ENCODE data around the gene MIA2. TPM values are rescaled to one million over a fixed set of nuclear protein-coding genes. Genes with fewer than 3 reads are reported as not detected.
"Not testable (repeated sequence)": the region's sequence is repeated elsewhere in the genome, so short reads cannot be mapped to it uniquely, and the experiment has no call there.

The MIA2 gene
- total and polyA plus RNA-seq, 4 donors, result 24.9 to 32.2 (median 28.3) TPM

DNA sequence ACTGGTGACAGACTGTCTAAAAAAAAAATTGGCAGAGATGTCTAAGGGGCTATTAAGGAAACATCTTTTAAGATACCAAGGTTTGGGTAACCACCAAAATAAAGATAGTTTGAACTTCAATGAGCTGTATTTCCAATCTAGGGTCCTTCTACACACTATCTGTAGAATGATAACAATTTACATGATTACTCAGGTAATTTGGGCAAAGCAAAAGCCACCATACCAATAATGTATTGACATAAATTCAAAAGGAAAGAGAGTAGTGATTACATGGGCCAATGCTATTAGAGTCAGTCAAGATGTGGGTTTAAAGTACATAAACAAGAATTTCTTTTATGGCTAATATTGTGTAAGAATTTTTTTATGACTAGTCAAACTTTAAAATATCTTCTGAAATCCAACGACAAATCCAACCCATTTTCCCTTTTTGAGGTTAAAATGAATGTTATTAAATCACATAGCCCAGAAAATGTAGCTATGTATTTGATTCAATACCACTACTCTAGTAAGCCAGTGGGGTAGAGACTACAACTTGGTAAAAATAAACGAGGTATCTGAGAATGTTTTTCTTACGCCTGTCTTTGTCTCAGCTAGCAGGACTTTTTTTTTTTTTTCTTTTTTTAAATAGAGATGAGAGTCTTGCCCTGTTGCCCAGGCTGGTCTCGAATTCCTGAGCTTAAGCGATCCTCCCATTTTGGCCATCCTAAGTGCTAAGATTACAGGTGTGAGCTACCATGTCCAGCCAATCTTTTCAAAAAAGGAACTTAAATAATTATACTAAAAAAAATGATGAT, 48.3 kb upstream of the MIA2 start:
- DNase-seq (no peak), ATAC-seq (ENCODE audit: insufficient read depth, low FRiP score) (no peak)
- Histone ChIP-seq H3K9me3 (ENCODE audit: control insufficient read depth in 4 of 4, insufficient read depth in 3 of 4, low read length in 3 of 4) (no peaks in the 10 kb centered on the region), H3K36me3 (ENCODE audit: control insufficient read depth in 4 of 4, insufficient read depth in 4 of 4, low read length in 4 of 4) (peaks cover 13 to 26% (median 21%) of the 10 kb centered on the region in 4 donors), H3K9ac (ENCODE audit: insufficient read depth in 1 of 2, low read length in 2 of 2) (no peak overlapping the region), H3K27me3 (ENCODE audit: control insufficient read depth in 3 of 3, insufficient read depth in 3 of 3, low read length in 2 of 3) (no peaks in the 10 kb centered on the region), H3K4me3 (no peak overlapping the region), H3K4me1 (ENCODE audit: control insufficient read depth in 5 of 5, insufficient read depth in 5 of 5, low read length in 5 of 5) (peaks cover 0 to 4% (median 0%) of the 10 kb centered on the region in 5 donors), H3K27ac (ENCODE audit: low read depth in 1 of 2, low read length in 1 of 2) (no peak overlapping the region)
- TF ChIP-seq, protein P1, sequence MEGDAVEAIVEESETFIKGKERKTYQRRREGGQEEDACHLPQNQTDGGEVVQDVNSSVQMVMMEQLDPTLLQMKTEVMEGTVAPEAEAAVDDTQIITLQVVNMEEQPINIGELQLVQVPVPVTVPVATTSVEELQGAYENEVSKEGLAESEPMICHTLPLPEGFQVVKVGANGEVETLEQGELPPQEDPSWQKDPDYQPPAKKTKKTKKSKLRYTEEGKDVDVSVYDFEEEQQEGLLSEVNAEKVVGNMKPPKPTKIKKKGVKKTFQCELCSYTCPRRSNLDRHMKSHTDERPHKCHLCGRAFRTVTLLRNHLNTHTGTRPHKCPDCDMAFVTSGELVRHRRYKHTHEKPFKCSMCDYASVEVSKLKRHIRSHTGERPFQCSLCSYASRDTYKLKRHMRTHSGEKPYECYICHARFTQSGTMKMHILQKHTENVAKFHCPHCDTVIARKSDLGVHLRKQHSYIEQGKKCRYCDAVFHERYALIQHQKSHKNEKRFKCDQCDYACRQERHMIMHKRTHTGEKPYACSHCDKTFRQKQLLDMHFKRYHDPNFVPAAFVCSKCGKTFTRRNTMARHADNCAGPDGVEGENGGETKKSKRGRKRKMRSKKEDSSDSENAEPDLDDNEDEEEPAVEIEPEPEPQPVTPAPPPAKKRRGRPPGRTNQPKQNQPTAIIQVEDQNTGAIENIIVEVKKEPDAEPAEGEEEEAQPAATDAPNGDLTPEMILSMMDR (IDR thresholded peaks at IDR 0.05; ENCODE audit: control extremely low read depth, extremely low read depth), result no peak
- WGBS, 2 donors, result 95 to 96% methylated on average over 5 of the region's 5 CpGs

DNA sequence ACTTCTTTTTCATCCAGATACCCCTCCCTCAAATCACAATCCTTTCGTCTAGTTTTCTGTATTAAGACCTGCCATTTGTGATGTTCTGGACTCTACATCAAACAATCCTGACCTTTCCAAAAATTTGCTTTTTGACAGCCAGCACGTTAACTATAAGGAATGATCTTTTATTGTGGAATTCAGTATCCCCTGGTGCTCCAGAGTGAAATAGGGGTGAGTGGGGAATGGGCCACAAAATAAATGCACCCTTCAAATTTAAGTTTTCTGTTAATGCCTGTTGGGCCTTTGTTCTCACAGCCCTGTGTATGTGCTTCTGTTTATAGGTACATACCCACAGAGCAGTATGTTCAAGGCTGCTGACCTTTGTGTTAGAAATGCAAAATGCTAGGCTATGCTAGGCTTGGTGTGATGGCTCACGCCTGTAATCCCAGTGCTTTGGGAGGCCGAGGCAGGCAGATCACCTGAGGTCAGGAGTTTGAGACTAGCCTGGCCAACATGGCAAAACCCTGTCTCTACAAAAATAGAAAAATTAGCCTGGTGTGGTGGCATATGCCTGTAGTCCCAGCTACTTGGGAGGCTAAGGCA, 46.7 kb upstream of the MIA2 start:
- WGBS, 2 donors, result 91 to 94% methylated on average over 4 of the region's 4 CpGs
- H3K4me3 ChIP-seq, result no peak overlapping the region
- no peak overlapping the region for H3K9ac ChIP-seq (ENCODE audit: insufficient read depth in 1 of 2, low read length in 2 of 2)
- no peaks in the 10 kb centered on the region for H3K4me1 ChIP-seq (ENCODE audit: control insufficient read depth in 5 of 5, insufficient read depth in 5 of 5, low read length in 5 of 5)
- no peak overlapping the region for H3K27ac ChIP-seq (ENCODE audit: low read depth in 1 of 2, low read length in 1 of 2)
- ATAC-seq (ENCODE audit: insufficient read depth, low FRiP score) (no peak), DNase-seq (no peak)
- TF ChIP-seq, protein P1 (IDR thresholded peaks at IDR 0.05; ENCODE audit: control extremely low read depth, extremely low read depth), result no peak
- H3K9me3 ChIP-seq (ENCODE audit: control insufficient read depth in 4 of 4, insufficient read depth in 3 of 4, low read length in 3 of 4), result no peaks in the 10 kb centered on the region
- H3K36me3 ChIP-seq (ENCODE audit: control insufficient read depth in 4 of 4, insufficient read depth in 4 of 4, low read length in 4 of 4), result peaks cover 0 to 12% (median 10%) of the 10 kb centered on the region in 4 donors
- no peaks in the 10 kb centered on the region for H3K27me3 ChIP-seq (ENCODE audit: control insufficient read depth in 3 of 3, insufficient read depth in 3 of 3, low read length in 2 of 3)

DNA sequence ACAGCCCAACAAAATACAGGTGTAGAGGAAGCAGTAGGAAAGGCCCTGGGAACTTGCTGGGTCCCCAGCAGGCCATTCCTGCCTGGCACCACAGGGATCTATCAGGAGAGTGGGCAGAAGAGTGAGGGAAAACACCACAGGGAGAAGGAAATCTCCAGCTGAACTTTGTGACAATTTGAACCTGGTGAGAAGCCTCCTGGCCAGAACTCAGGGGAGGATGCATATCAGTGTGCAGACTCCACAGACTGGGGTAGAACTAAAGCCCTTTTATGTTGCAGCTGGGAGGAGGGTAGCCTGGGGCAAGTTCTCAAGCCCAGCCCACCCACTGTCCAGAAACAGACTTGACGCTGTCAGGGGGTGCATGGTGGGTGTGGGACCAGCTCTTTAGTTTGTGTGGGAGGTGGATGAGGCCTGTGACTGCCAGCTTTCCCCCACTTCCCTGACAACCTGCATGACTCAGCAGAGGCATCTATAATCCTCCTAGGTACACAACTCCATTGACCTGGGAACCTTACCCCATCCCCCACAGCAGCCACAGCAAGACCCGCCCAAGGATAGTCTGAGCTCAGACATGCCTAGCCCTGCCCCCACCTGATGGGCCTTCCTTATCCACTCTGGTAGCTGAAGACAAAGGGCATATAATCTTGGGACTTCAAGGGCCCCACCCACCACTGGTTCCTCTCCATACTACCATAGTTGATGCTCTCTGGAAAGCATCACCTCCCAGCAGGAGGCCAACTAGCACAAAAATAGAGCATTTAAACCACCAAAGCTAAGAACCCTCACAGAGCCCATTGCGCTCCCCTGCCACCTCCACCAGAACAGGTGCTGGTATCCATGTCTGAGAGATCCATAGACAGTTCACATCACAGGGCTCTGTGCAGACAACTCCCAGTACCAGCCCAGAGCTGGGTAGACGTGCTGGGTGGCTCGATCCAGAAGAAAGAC, 29.8 kb upstream of the MIA2 start:
- DNase-seq (no peak), ATAC-seq (ENCODE audit: insufficient read depth, low FRiP score) (no peak)
- H3K27me3 ChIP-seq (ENCODE audit: control insufficient read depth in 3 of 3, insufficient read depth in 3 of 3, low read length in 2 of 3), result no peaks in the 10 kb centered on the region
- TF ChIP-seq, protein P1 (IDR thresholded peaks at IDR 0.05; ENCODE audit: control extremely low read depth, extremely low read depth), result no peak
- WGBS, 2 donors, result 80 to 83% methylated on average over 5 of the region's 5 CpGs
- no peak overlapping the region for H3K4me3 ChIP-seq
- H3K36me3 ChIP-seq (ENCODE audit: control insufficient read depth in 4 of 4, insufficient read depth in 4 of 4, low read length in 4 of 4), result no peaks in the 10 kb centered on the region
- H3K27ac ChIP-seq (ENCODE audit: low read depth in 1 of 2, low read length in 1 of 2), result no peak overlapping the region
- no peak overlapping the region for H3K9ac ChIP-seq (ENCODE audit: insufficient read depth in 1 of 2, low read length in 2 of 2)
- no peaks in the 10 kb centered on the region for H3K4me1 ChIP-seq (ENCODE audit: control insufficient read depth in 5 of 5, insufficient read depth in 5 of 5, low read length in 5 of 5)
- peaks cover 0 to 4% (median 0%) of the 10 kb centered on the region in 4 donors for H3K9me3 ChIP-seq (ENCODE audit: control insufficient read depth in 4 of 4, insufficient read depth in 3 of 4, low read length in 3 of 4)

DNA sequence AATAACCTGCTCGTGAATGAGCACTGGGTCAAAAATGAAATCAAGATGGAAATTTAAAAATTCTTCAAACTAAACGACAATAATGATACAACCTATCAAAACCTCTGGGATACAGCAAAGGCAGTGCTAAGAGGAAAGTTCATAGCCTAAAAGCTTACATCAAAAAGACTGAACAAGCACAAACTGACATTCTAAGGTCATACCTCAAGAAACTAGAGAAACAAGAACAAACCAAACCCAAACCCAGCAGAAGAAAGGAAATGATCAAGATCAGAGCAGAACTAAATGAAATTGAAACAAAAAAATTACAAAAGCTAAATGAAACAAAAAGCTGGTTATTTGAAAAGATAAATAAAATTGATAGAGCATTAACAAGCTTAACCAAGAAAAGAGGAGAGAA, 26.3 kb upstream of the MIA2 start:
- H3K36me3 ChIP-seq (ENCODE audit: control insufficient read depth in 4 of 4, insufficient read depth in 4 of 4, low read length in 4 of 4); H3K9me3 ChIP-seq (ENCODE audit: control insufficient read depth in 4 of 4, insufficient read depth in 3 of 4, low read length in 3 of 4); ATAC-seq (ENCODE audit: insufficient read depth, low FRiP score); H3K4me1 ChIP-seq (ENCODE audit: control insufficient read depth in 5 of 5, insufficient read depth in 5 of 5, low read length in 5 of 5); DNase-seq; H3K27me3 ChIP-seq (ENCODE audit: control insufficient read depth in 3 of 3, insufficient read depth in 3 of 3, low read length in 2 of 3); H3K27ac ChIP-seq (ENCODE audit: low read depth in 1 of 2, low read length in 1 of 2); H3K4me3 ChIP-seq; H3K9ac ChIP-seq (ENCODE audit: insufficient read depth in 1 of 2, low read length in 2 of 2): not testable (repeated sequence)
- WGBS, 2 donors, result 82 to 95% methylated on average over 2 of the region's 2 CpGs

Measured in lung (tissue), 12 donors.